ENCODE data around the gene ITPKB. TPM values are rescaled to one million over a fixed set of nuclear protein-coding genes. Genes with fewer than 3 reads are reported as not detected.

Gene ITPKB
- total and polyA plus RNA-seq, 3 experiments from 2014 or later, result 37.7 to 50.1 (median 39.6) TPM

- Histone ChIP-seq H3K9me3 (ENCODE audit: low read length) (no peaks in the 10 kb centered on the region), H3K27me3 (ENCODE audit: insufficient read depth, low read length, poor library complexity, severe bottlenecking) (no peaks in the 10 kb centered on the region), H3K4me3 (ENCODE audit: low read length) (no peak overlapping the region), H3K36me3 (ENCODE audit: insufficient read depth, low read length) (no peaks in the 10 kb centered on the region), H3K4me1 (ENCODE audit: insufficient read depth, low read length) (peaks cover 16% of the 10 kb centered on the region), H3K27ac (ENCODE audit: low read depth, low read length) (no peak overlapping the region)
- Mint-ChIP-seq H3K36me3 (peaks cover 0 to 13% (median 5%) of the 10 kb centered on the region in 3 donors), H3K4me3 (peak overlapping the region in 4 of 7 donors; percentile 1 to 28 (median 7)), H3K4me1 (peaks cover 20% of the 10 kb centered on the region in 3 donors), H3K27ac (peak overlapping the region in 6 of 8 donors; percentile 14 to 81 (median 24)), H3K9me3 (peaks cover 0 to 11% (median 3%) of the 10 kb centered on the region in 5 donors), H3K27me3 (peaks cover 0 to 4% of the 10 kb centered on the region in 2 donors)
- no peak for DNase-seq
- ChIA-PET CTCF (no interaction called here), POLR2A (no interaction called here)
Observed at GRCh38 chr1:226764533-226764932, 25.5 kb upstream of the ITPKB start.

GRCh38 chr1:226763905-226764264 is 24.8 kb upstream of the ITPKB start:
- no peak for DNase-seq
- H3K27ac ChIP-seq (ENCODE audit: low read depth, low read length), result no peak overlapping the region
- Mint-ChIP-seq H3K36me3 (peaks cover 0 to 13% (median 5%) of the 10 kb centered on the region in 3 donors), H3K27me3 (peaks cover 0 to 4% of the 10 kb centered on the region in 2 donors), H3K4me1 (peaks cover 20% of the 10 kb centered on the region in 3 donors), H3K9me3 (peaks cover 0 to 11% (median 3%) of the 10 kb centered on the region in 5 donors), H3K4me3 (no peak overlapping the region), H3K27ac (no peak overlapping the region)
- H3K4me1 ChIP-seq (ENCODE audit: insufficient read depth, low read length), result peaks cover 16% of the 10 kb centered on the region
- ChIA-PET POLR2A (no interaction called here), CTCF (no interaction called here)
- no peaks in the 10 kb centered on the region for H3K27me3 ChIP-seq (ENCODE audit: insufficient read depth, low read length, poor library complexity, severe bottlenecking)
- no peaks in the 10 kb centered on the region for H3K9me3 ChIP-seq (ENCODE audit: low read length)
- no peak overlapping the region for H3K4me3 ChIP-seq (ENCODE audit: low read length)
- no peaks in the 10 kb centered on the region for H3K36me3 ChIP-seq (ENCODE audit: insufficient read depth, low read length)

- POLR2A ChIA-PET, result interaction anchor here (0.6 kb wide), 1 partner anchor 124 kb away, joined by 3 read pairs; no protein-coding TSS in a partner anchor
Observed at GRCh38 chr1:226762988-226763904, 24.2 kb upstream of the ITPKB start.

GRCh38 chr1:226762055-226762454 is 23.0 kb upstream of the ITPKB start:
- POLR2A ChIA-PET, result no interaction called here
- H3K27ac ChIP-seq (ENCODE audit: low read depth, low read length), result no peak overlapping the region
- CTCF ChIA-PET, result no interaction called here
- H3K4me3 Mint-ChIP-seq, result no peak overlapping the region
- H3K9me3 ChIP-seq (ENCODE audit: low read length), result no peaks in the 10 kb centered on the region
- H3K36me3 ChIP-seq (ENCODE audit: insufficient read depth, low read length), result no peaks in the 10 kb centered on the region
- peaks cover 0 to 11% (median 3%) of the 10 kb centered on the region in 5 donors for H3K9me3 Mint-ChIP-seq
- H3K27me3 ChIP-seq (ENCODE audit: insufficient read depth, low read length, poor library complexity, severe bottlenecking), result no peaks in the 10 kb centered on the region
- H3K36me3 Mint-ChIP-seq, result peaks cover 0 to 13% (median 5%) of the 10 kb centered on the region in 3 donors
- peaks cover 20% of the 10 kb centered on the region in 3 donors for H3K4me1 Mint-ChIP-seq
- peak overlapping the region in 1 of 8 donors; percentile 57 for H3K27ac Mint-ChIP-seq
- peaks cover 0 to 4% of the 10 kb centered on the region in 2 donors for H3K27me3 Mint-ChIP-seq
- H3K4me3 ChIP-seq (ENCODE audit: low read length), result no peak overlapping the region
- H3K4me1 ChIP-seq (ENCODE audit: insufficient read depth, low read length), result peaks cover 16% of the 10 kb centered on the region
- no peak for DNase-seq

More at GRCh38 chr1:226762988-226763904, 24.2 kb upstream of the ITPKB start:
- H3K9me3 Mint-ChIP-seq, result peaks cover 0 to 11% (median 3%) of the 10 kb centered on the region in 5 donors
- Histone ChIP-seq H3K4me1 (ENCODE audit: insufficient read depth, low read length) (peaks cover 16% of the 10 kb centered on the region), H3K27me3 (ENCODE audit: insufficient read depth, low read length, poor library complexity, severe bottlenecking) (no peaks in the 10 kb centered on the region), H3K9me3 (ENCODE audit: low read length) (no peaks in the 10 kb centered on the region), H3K27ac (ENCODE audit: low read depth, low read length) (no peak overlapping the region), H3K36me3 (ENCODE audit: insufficient read depth, low read length) (no peaks in the 10 kb centered on the region), H3K4me3 (ENCODE audit: low read length) (no peak overlapping the region)
- peaks cover 0 to 13% (median 5%) of the 10 kb centered on the region in 3 donors for H3K36me3 Mint-ChIP-seq
- H3K4me1 Mint-ChIP-seq, result peaks cover 20% of the 10 kb centered on the region in 3 donors
- no peak for DNase-seq
- H3K27ac Mint-ChIP-seq, result no peak overlapping the region
- CTCF ChIA-PET, result no interaction called here
- peaks cover 0 to 4% of the 10 kb centered on the region in 2 donors for H3K27me3 Mint-ChIP-seq
- no peak overlapping the region for H3K4me3 Mint-ChIP-seq

GRCh38 chr1:226761322-226761721 is 22.2 kb upstream of the ITPKB start:
- Histone ChIP-seq H3K4me1 (ENCODE audit: insufficient read depth, low read length) (peaks cover 16% of the 10 kb centered on the region), H3K27ac (ENCODE audit: low read depth, low read length) (no peak overlapping the region), H3K36me3 (ENCODE audit: insufficient read depth, low read length) (no peaks in the 10 kb centered on the region), H3K9me3 (ENCODE audit: low read length) (no peaks in the 10 kb centered on the region), H3K4me3 (ENCODE audit: low read length) (no peak overlapping the region), H3K27me3 (ENCODE audit: insufficient read depth, low read length, poor library complexity, severe bottlenecking) (no peaks in the 10 kb centered on the region)
- POLR2A ChIA-PET, result no interaction called here
- H3K4me1 Mint-ChIP-seq, result peaks cover 20% of the 10 kb centered on the region in 3 donors
- H3K9me3 Mint-ChIP-seq, result peaks cover 0 to 7% (median 3%) of the 10 kb centered on the region in 5 donors
- H3K27ac Mint-ChIP-seq, result no peak overlapping the region
- no peak for DNase-seq
- no peak overlapping the region for H3K4me3 Mint-ChIP-seq
- peaks cover 0 to 13% (median 4%) of the 10 kb centered on the region in 3 donors for H3K36me3 Mint-ChIP-seq
- peaks cover 0 to 4% of the 10 kb centered on the region in 2 donors for H3K27me3 Mint-ChIP-seq
- CTCF ChIA-PET, result interaction anchor here (1.7 kb wide), 1 partner anchor 10 kb away, joined by 4 read pairs; no protein-coding TSS in a partner anchor

GRCh38 chr1:226754793-226755533 is 15.9 kb upstream of the ITPKB start:
- Mint-ChIP-seq H3K27me3 (peaks cover 0 to 3% of the 10 kb centered on the region in 2 donors), H3K4me3 (no peak overlapping the region)
- H3K4me1 ChIP-seq (ENCODE audit: insufficient read depth, low read length), result peaks cover 19% of the 10 kb centered on the region

GRCh38 chr1:226754097-226754496 is 15.0 kb upstream of the ITPKB start:
- DNase-seq, result no peak
- peaks cover 19% of the 10 kb centered on the region for H3K4me1 ChIP-seq (ENCODE audit: insufficient read depth, low read length)
- Mint-ChIP-seq H3K4me3 (no peak overlapping the region), H3K9me3 (no peaks in the 10 kb centered on the region), H3K36me3 (no peaks in the 10 kb centered on the region), H3K27me3 (peaks cover 0 to 3% of the 10 kb centered on the region in 2 donors), H3K4me1 (peaks cover 12 to 19% (median 14%) of the 10 kb centered on the region in 3 donors), H3K27ac (peak overlapping the region in 1 of 8 donors; percentile 88)
- H3K4me3 ChIP-seq (ENCODE audit: low read length), result no peak overlapping the region
- CTCF ChIA-PET, result no interaction called here
- no peaks in the 10 kb centered on the region for H3K27me3 ChIP-seq (ENCODE audit: insufficient read depth, low read length, poor library complexity, severe bottlenecking)
- POLR2A ChIA-PET, result no interaction called here
- H3K27ac ChIP-seq (ENCODE audit: low read depth, low read length), result no peak overlapping the region
- no peaks in the 10 kb centered on the region for H3K9me3 ChIP-seq (ENCODE audit: low read length)
- H3K36me3 ChIP-seq (ENCODE audit: insufficient read depth, low read length), result no peaks in the 10 kb centered on the region

More at GRCh38 chr1:226754793-226755533, 15.9 kb upstream of the ITPKB start:
- no peaks in the 10 kb centered on the region for H3K27me3 ChIP-seq (ENCODE audit: insufficient read depth, low read length, poor library complexity, severe bottlenecking)
- Mint-ChIP-seq H3K4me1 (peaks cover 12 to 19% (median 14%) of the 10 kb centered on the region in 3 donors), H3K27ac (peak overlapping the region in 1 of 8 donors; percentile 4), H3K9me3 (no peaks in the 10 kb centered on the region), H3K36me3 (no peaks in the 10 kb centered on the region)
- no peak overlapping the region for H3K4me3 ChIP-seq (ENCODE audit: low read length)
- CTCF ChIA-PET, result interaction anchor here (1.1 kb wide), 1 partner anchor 120 kb away, joined by 3 read pairs; no protein-coding TSS in a partner anchor
- no peaks in the 10 kb centered on the region for H3K9me3 ChIP-seq (ENCODE audit: low read length)
- DNase-seq, result no peak
- POLR2A ChIA-PET, result no interaction called here
- no peak overlapping the region for H3K27ac ChIP-seq (ENCODE audit: low read depth, low read length)
- H3K36me3 ChIP-seq (ENCODE audit: insufficient read depth, low read length), result no peaks in the 10 kb centered on the region
